HepG2 (cell line): ENCODE results near the gene LLGL2. TPM values are rescaled to one million over a fixed set of nuclear protein-coding genes. Genes with fewer than 3 reads are reported as not detected.

Source experiments
- AGO2 ChIP-seq: fragments of 200-400 bp; formaldehyde crosslinking; optimal IDR thresholded peaks from 2 replicates; pipeline ENCODE3; 2017; ENCODE audit warnings: mild to moderate bottlenecking, low read depth, low read length, moderate library complexity
- ARID2 ChIP-seq: sonication (generic); formaldehyde crosslinking; IDR thresholded peaks from 2 replicates; pipeline ENCODE4 v1.8.1; 2022; ENCODE audit warnings: mild to moderate bottlenecking, missing genetic modification reagents, borderline replicate concordance
- ATF7 ChIP-seq, 2 experiments: fragments of 450-650 bp in 1 of 2; sonication (generic) in 1 of 2; formaldehyde crosslinking in 1 of 2; IDR thresholded peaks; 2 replicates each; pipeline versions ENCODE4 v1.4.0 to v1.6.1; 2016 to 2020; ENCODE audit warnings: antibody characterized with exemption in 1 of 2, mild to moderate bottlenecking in 1 of 2, missing genetic modification reagents in 1 of 2
- ATF7-NPFF ChIP-seq: sonication (generic); formaldehyde crosslinking; IDR thresholded peaks from 2 replicates; pipeline ENCODE4 v1.8.1; 2023; ENCODE audit warnings: mild to moderate bottlenecking, low read depth, missing genetic modification reagents, moderate library complexity
- DMAP1 ChIP-seq: IDR thresholded peaks from 2 replicates; pipeline ENCODE4 v1.6.1; 2016
- HNF4A ChIP-seq: sonication (generic); formaldehyde crosslinking; IDR thresholded peaks from 2 replicates; pipeline ENCODE4 v1.4.0; 2020; ENCODE audit warnings: missing genetic modification reagents
- NONO ChIP-seq, 2 experiments: fragments of 450-650 bp in 1 of 2; sonication (generic) in 1 of 2; formaldehyde crosslinking in 1 of 2; IDR thresholded peaks in 1 of 2; conservative IDR thresholded peaks in 1 of 2; 2 replicates each; pipeline versions ENCODE4 v1.6.1 to v1.8.0; 2017 to 2022; ENCODE audit warnings: mild to moderate bottlenecking in 1 of 2, missing genetic modification reagents in 1 of 2, moderate library complexity in 1 of 2
- PPARG ChIP-seq: conservative IDR thresholded peaks from 2 replicates; pipeline ENCODE4 v1.6.1; 2016; ENCODE audit warnings: missing biosample characterization, missing genetic modification reagents
- RARA ChIP-seq: IDR thresholded peaks from 2 replicates; pipeline ENCODE4 v1.6.1; 2016; ENCODE audit warnings: missing genetic modification reagents, missing compliant biosample characterization
- RBM39 ChIP-seq: fragments of 200-400 bp; formaldehyde crosslinking; IDR thresholded peaks from one replicate; pipeline ENCODE4 v1.6.1; 2018; ENCODE audit warnings: antibody characterized with exemption, mild to moderate bottlenecking, low read depth, low read length; ENCODE audit not compliant: poor library complexity, severe bottlenecking
- SATB2 ChIP-seq: sonication (generic); formaldehyde crosslinking; IDR thresholded peaks from 2 replicates; pipeline ENCODE4 v1.5.0; 2020; ENCODE audit warnings: missing genetic modification reagents
- TOPORS ChIP-seq: sonication (generic); formaldehyde crosslinking; IDR thresholded peaks from 2 replicates; pipeline ENCODE4 v1.8.0; 2023; ENCODE audit warnings: mild to moderate bottlenecking, missing genetic modification reagents
- ZNF234 ChIP-seq: sonication (generic); formaldehyde crosslinking; conservative IDR thresholded peaks from 2 replicates; pipeline ENCODE4 v1.5.1; 2020; ENCODE audit warnings: mild to moderate bottlenecking, missing genetic modification reagents
- ZNF292 ChIP-seq: sonication (generic); formaldehyde crosslinking; IDR thresholded peaks from 2 replicates; pipeline ENCODE4 v1.8.1; 2022; ENCODE audit warnings: mild to moderate bottlenecking, low read depth, missing genetic modification reagents, borderline replicate concordance
- ZNF337 ChIP-seq: sonication (generic); formaldehyde crosslinking; IDR thresholded peaks from 2 replicates; pipeline ENCODE4 v1.5.1; 2020; ENCODE audit warnings: missing genetic modification reagents, low read depth, mild to moderate bottlenecking, borderline replicate concordance
- ZNF850 ChIP-seq: sonication (generic); formaldehyde crosslinking; conservative IDR thresholded peaks from 2 replicates; pipeline ENCODE4 v1.9.0; 2021; ENCODE audit warnings: mild to moderate bottlenecking, missing genetic modification reagents
- polyA plus RNA-seq, 8 experiments: library from polyadenylated mRNA; depleted of rRNA in 3 of 8; stranded (reverse) in 7 of 8; unstranded in 1 of 8; fragments of >200 nt; fragmentation: Illumina TruSeq in 4 of 8; extraction: Trizol in 4 of 8; gene quantifications; 2 replicates each; pipeline versions ENCODE4 v1.2.1 to v1.2.3, GENCODE V29; 2011 to 2016; ENCODE audit warnings: low read depth in 4 of 8, missing spikeins in 1 of 8, mixed read lengths in 1 of 8; ENCODE audit not compliant: insufficient read depth in 1 of 8
- total RNA-seq, 5 experiments: library from RNA; depleted of rRNA; stranded (reverse); fragments of >200 nt; fragmentation: Illumina TruSeq; extraction: Trizol; gene quantifications; 2 replicates each; pipeline ENCODE4 v1.2.3, GENCODE V29; 2016; ENCODE audit warnings: low read depth in 1 of 5
- TF ChIP-seq, protein P1 (sequence below): sonication (generic); formaldehyde crosslinking; IDR thresholded peaks from 2 replicates; pipeline ENCODE4 v1.4.0; 2020; ENCODE audit warnings: missing genetic modification reagents
- TF ChIP-seq, protein P2 (sequence below): sonication (generic); formaldehyde crosslinking; IDR thresholded peaks from 2 replicates; pipeline ENCODE4 v1.8.0; 2022; ENCODE audit warnings: low read depth, missing genetic modification reagents
- TF ChIP-seq, protein P3 (sequence below): fragments of 450-650 bp; IDR thresholded peaks from 2 replicates; pipeline ENCODE4 v1.6.1; 2017
- TF ChIP-seq, protein P4 (sequence below): sonication (generic); formaldehyde crosslinking; IDR thresholded peaks from 2 replicates; pipeline ENCODE4 v1.5.1; 2020; ENCODE audit warnings: missing genetic modification reagents, mild to moderate bottlenecking, borderline replicate concordance

LLGL2 gene
- total and polyA plus RNA-seq, 2 of the 13 experiments (the other 11 are each of a cell fraction or from before 2014, with no cell fraction given), result 83.0 to 86.7 TPM

DNA sequence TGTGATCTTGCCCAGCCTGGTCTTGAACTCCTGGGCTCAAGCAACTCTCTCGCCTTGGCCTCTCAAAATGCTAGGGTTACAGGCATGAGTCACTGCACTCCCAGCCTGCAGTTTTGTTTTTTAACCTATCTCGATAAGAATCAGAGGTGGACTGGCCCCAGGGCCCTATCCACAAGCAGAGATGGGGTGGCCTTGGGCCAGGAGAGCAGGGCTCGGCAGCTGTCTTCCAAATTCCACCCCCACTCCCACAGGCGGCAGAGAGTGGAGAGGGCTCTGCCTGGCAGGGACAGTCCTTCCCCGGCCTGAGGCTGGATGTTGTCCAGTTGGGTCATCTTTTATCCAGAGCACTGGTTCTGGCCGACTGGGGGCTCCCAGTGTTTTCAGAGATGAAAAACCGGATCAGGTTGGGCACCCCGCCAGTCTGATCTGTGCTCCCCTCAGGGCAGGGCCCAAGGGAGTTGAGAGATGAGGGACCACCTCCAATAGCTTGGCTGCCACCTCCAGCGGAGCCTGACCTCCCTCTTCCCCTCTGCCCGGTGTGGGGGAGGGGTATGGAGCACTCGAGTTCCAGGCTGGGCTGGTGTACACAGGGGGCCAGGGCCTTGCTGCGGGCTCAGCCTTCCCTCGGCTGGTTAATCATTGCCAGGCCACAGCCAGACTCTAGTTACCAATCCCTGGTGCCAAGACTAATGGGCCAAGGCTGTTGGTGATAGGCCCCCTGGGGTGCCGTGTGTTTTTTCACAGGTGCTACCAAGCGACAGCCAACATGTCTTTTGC is 31.8 kb downstream of the LLGL2 start (continued):
- TF ChIP-seq, protein P1, sequence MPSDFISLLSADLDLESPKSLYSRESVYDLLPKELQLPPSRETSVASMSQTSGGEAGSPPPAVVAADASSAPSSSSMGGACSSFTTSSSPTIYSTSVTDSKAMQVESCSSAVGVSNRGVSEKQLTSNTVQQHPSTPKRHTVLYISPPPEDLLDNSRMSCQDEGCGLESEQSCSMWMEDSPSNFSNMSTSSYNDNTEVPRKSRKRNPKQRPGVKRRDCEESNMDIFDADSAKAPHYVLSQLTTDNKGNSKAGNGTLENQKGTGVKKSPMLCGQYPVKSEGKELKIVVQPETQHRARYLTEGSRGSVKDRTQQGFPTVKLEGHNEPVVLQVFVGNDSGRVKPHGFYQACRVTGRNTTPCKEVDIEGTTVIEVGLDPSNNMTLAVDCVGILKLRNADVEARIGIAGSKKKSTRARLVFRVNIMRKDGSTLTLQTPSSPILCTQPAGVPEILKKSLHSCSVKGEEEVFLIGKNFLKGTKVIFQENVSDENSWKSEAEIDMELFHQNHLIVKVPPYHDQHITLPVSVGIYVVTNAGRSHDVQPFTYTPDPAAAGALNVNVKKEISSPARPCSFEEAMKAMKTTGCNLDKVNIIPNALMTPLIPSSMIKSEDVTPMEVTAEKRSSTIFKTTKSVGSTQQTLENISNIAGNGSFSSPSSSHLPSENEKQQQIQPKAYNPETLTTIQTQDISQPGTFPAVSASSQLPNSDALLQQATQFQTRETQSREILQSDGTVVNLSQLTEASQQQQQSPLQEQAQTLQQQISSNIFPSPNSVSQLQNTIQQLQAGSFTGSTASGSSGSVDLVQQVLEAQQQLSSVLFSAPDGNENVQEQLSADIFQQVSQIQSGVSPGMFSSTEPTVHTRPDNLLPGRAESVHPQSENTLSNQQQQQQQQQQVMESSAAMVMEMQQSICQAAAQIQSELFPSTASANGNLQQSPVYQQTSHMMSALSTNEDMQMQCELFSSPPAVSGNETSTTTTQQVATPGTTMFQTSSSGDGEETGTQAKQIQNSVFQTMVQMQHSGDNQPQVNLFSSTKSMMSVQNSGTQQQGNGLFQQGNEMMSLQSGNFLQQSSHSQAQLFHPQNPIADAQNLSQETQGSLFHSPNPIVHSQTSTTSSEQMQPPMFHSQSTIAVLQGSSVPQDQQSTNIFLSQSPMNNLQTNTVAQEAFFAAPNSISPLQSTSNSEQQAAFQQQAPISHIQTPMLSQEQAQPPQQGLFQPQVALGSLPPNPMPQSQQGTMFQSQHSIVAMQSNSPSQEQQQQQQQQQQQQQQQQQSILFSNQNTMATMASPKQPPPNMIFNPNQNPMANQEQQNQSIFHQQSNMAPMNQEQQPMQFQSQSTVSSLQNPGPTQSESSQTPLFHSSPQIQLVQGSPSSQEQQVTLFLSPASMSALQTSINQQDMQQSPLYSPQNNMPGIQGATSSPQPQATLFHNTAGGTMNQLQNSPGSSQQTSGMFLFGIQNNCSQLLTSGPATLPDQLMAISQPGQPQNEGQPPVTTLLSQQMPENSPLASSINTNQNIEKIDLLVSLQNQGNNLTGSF (CRISPR knock-in tag), result no peak
- TF ChIP-seq ZNF292 (CRISPR knock-in tag) (peak; percentile 95), RBM39 (peak; percentile 81), NONO (IDR thresholded peaks at IDR 0.05) (no peak), NONO (CRISPR knock-in tag; conservative IDR thresholded peaks at IDR 0.05) (peak; percentile 95), HNF4A (peak; percentile 57), ZNF337 (peak; percentile 63; the same call in 1 of the 2 replicates), AGO2 (peak; percentile 51), DMAP1 (peak; percentile 57; the same call in 1 of the 2 replicates), ZNF234 (no peak), RARA (CRISPR knock-in tag) (peak; percentile 94), ZNF850 (peak; percentile 31; the same call in 1 of the 2 replicates), TOPORS (CRISPR knock-in tag) (peak; percentile 91), PPARG (CRISPR knock-in tag) (no peak; the same call in none of the 2 replicates), SATB2 (CRISPR knock-in tag) (no peak), ATF7-NPFF (CRISPR knock-in tag) (0 out of 2 replicates have a peak, but pooled peaks have one; percentile 61), ATF7 (IDR thresholded peaks at IDR 0.05) (no peak), ATF7 (CRISPR knock-in tag; IDR thresholded peaks at IDR 0.05) (peak; percentile 42; the same call in 1 of the 2 replicates), ARID2 (CRISPR knock-in tag) (peak; percentile 99)
- TF ChIP-seq, protein P2, sequence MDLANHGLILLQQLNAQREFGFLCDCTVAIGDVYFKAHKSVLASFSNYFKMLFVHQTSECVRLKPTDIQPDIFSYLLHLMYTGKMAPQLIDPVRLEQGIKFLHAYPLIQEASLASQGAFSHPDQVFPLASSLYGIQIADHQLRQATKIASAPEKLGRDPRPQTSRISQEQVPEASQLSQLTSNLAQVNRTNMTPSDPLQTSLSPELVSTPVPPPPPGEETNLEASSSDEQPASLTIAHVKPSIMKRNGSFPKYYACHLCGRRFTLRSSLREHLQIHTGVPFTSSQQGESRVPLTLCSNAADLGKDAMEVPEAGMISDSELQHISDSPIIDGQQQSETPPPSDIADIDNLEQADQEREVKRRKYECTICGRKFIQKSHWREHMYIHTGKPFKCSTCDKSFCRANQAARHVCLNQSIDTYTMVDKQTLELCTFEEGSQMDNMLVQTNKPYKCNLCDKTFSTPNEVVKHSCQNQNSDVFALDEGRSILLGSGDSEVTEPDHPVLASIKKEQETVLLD, result no peak
- TF ChIP-seq, protein P3, sequence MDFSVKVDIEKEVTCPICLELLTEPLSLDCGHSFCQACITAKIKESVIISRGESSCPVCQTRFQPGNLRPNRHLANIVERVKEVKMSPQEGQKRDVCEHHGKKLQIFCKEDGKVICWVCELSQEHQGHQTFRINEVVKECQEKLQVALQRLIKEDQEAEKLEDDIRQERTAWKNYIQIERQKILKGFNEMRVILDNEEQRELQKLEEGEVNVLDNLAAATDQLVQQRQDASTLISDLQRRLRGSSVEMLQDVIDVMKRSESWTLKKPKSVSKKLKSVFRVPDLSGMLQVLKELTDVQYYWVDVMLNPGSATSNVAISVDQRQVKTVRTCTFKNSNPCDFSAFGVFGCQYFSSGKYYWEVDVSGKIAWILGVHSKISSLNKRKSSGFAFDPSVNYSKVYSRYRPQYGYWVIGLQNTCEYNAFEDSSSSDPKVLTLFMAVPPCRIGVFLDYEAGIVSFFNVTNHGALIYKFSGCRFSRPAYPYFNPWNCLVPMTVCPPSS, result no peak
- TF ChIP-seq, protein P4, sequence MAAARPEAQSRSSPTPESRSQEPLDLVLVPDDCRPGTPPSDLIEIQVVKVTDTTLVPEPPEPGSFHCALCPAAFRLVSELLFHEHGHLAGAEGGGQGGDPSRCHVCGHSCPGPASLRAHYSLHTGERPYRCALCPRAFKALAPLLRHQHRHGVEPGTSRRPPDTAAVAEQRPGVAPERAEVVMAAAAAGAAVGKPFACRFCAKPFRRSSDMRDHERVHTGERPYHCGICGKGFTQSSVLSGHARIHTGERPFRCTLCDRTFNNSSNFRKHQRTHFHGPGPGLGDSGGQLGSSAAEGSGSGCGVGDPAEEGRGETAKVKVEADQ (CRISPR knock-in tag), result peak; percentile 63; the same call in 1 of the 2 replicates
